ENCODE results near the gene PPIB. TPM values are rescaled to one million over a fixed set of nuclear protein-coding genes. Genes with fewer than 3 reads are reported as not detected.
A peak's percentile ranks its signal among the peaks of the same experiment; 100 is the strongest.

The PPIB gene
- total RNA-seq, 2 donors from 2014 or later, result 256 to 257 TPM

GRCh38 chr15:64162478-64162868 lies 349 bp downstream of the PPIB start:
- intact Hi-C loops (cut with DNase I), result no loop called here
- DNase-seq (no peak), ATAC-seq (peak; percentile 35 to 62)

GRCh38 chr15:64161688-64162477 lies 939 bp downstream of the PPIB start:
- intact Hi-C loops (cut with DNase I), result no loop called here
- ATAC-seq, result no peak
- no peak for DNase-seq

GRCh38 chr15:64158363-64159134 lies 4.3 kb downstream of the PPIB start:
- ATAC-seq (no peak), DNase-seq (peak; percentile 47)
- intact Hi-C loops (cut with DNase I), result loop anchor here in 1 of 2 donors (10.0 kb wide), 1 partner anchor 64 kb away; the partner anchor contains the start of genes CIAO2A and SNX1

GRCh38 chr15:64157599-64158125 lies 5.2 kb downstream of the PPIB start:
- intact Hi-C loops (cut with DNase I), result loop anchor here in 1 of 2 donors (10.0 kb wide), 1 partner anchor 63 kb away; the partner anchor contains the start of genes CIAO2A and SNX1
- ATAC-seq, result no peak
- DNase-seq, result no peak

GRCh38 chr15:64156652-64157331 lies 6.0 kb downstream of the PPIB start:
- DNase-seq, result no peak
- ATAC-seq, result peak in 1 of 2 donors; percentile 3

GRCh38 chr15:64155802-64156651 lies 6.8 kb downstream of the PPIB start:
- intact Hi-C loops (cut with DNase I), result loop anchor here in 1 of 2 donors (10.0 kb wide), 1 partner anchor 61 kb away; the partner anchor contains the start of genes CIAO2A and SNX1
- no peak for DNase-seq
- ATAC-seq, result no peak

More at GRCh38 chr15:64156652-64157331, 6.0 kb downstream of the PPIB start:
- intact Hi-C loops (cut with DNase I), result loop anchor here in 1 of 2 donors (10.0 kb wide), 1 partner anchor 62 kb away; the partner anchor contains the start of genes CIAO2A and SNX1

GRCh38 chr15:64153480-64154367 lies 9.1 kb downstream of the PPIB start:
- intact Hi-C loops (cut with DNase I), result loop anchor here in 1 of 2 donors (10.0 kb wide), 1 partner anchor 59 kb away; the partner anchor contains the start of genes CIAO2A and SNX1
- ATAC-seq (peak; percentile 78 to 84), DNase-seq (peak; percentile 92)

- no peak for ATAC-seq
- no peak for DNase-seq
- intact Hi-C loops (cut with DNase I), result loop anchor here in 1 of 2 donors (10.0 kb wide), 1 partner anchor 58 kb away; the partner anchor contains the start of genes CIAO2A and SNX1
These were observed 10.1 kb downstream of the PPIB start for GRCh38 chr15:64152507-64153387.

GRCh38 chr15:64151727-64152506 lies 10.9 kb downstream of the PPIB start, which contains the start of gene SNX22:
Gene SNX22, plus strand, starts transcription at chr15:64151731. Its CDS starts 45 bp downstream, at chr15:64151776.
- ATAC-seq (peak; percentile 4 to 10), DNase-seq (no peak)
- intact Hi-C loops (cut with DNase I), result loop anchor here (2.0 to 10.0 kb wide), 2 partner anchors 57 kb away; partner anchors contain the start of genes SNX1 (in 2 of the 2) and CIAO2A (in 1 of the 2)

GRCh38 chr15:64149893-64150578 lies 12.8 kb downstream of the PPIB start:
- no peak for ATAC-seq
- intact Hi-C loops (cut with DNase I), result loop anchor here (2.0 to 10.0 kb wide), 2 partner anchors 55 kb away; partner anchors contain the start of genes SNX1 (in 2 of the 2) and CIAO2A (in 1 of the 2)
- no peak for DNase-seq

- ATAC-seq (no peak), DNase-seq (no peak)
- intact Hi-C loops (cut with DNase I), result no loop called here
These were observed 13.4 kb downstream of the PPIB start for GRCh38 chr15:64149424-64149823.

GRCh38 chr15:64148581-64148980 lies 14.2 kb downstream of the PPIB start:
- ATAC-seq (no peak), DNase-seq (no peak)
- intact Hi-C loops (cut with DNase I), result no loop called here

GRCh38 chr15:64148168-64148567 lies 14.7 kb downstream of the PPIB start:
- DNase-seq, result no peak
- intact Hi-C loops (cut with DNase I), result no loop called here
- no peak for ATAC-seq
